Body of pancreas (tissue), 4 donors: ENCODE measurements around the gene RASGRF1.

Source experiments
- CTCF ChIP-seq, 7 experiments: fragments of 450-650 bp in 4 of 7; fragments of 200-600 bp in 3 of 7; sonication (generic) in 3 of 7; IDR thresholded peaks; one replicate each; pipeline ENCODE4 v1.5.1; 2016 to 2019; ENCODE audit warnings: antibody characterized with exemption in 7 of 7
- POLR2A ChIP-seq, 3 donors: fragments of 450-650 bp; IDR thresholded peaks; one replicate each; pipeline ENCODE4 v1.6.1; 2016; ENCODE audit warnings: antibody characterized with exemption in 3 of 3, mild to moderate bottlenecking in 2 of 3

DNA sequence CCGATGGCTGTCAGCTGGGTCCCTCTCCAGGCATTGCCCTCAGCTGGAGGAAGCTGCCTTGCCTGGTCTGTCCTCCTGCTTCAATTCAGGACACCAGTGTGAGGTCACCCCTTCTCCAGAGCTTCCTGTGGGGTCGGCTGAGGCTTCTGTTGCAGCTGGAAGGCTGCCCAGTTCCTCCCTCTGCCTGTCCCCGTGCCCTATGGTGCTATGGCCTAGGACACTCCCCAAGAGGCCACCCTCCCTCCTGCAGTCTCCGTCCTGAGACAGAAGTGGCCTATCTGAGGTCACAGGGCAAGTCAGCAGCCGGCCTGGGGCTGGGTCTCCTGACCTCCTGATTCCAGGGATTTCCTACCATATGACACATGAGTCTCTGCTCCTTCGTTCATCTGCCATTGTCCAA, 57.9 kb downstream of the RASGRF1 start:
- no peak for TF ChIP-seq CTCF (IDR thresholded peaks at IDR 0.05)
- TF ChIP-seq POLR2A (IDR thresholded peaks at IDR 0.05) = no peak
